Measurements from ENCODE around the gene POLR2B.
A peak's percentile ranks its signal among the peaks of the same experiment; 100 is the strongest.

The POLR2B gene

GRCh38 chr4:56981795-56982201 lies 3.1 kb downstream of the POLR2B start:
- Histone ChIP-seq H3K4me3 (peak overlapping the region; percentile 31), H3K27ac (no peak overlapping the region)
- no peak for TF ChIP-seq CTCF (IDR thresholded peaks at IDR 0.05)
- DNase-seq (ENCODE audit: low spot score), result no peak

GRCh38 chr4:56986192-56986591 lies 7.5 kb downstream of the POLR2B start:
- Histone ChIP-seq H3K4me3 (no peak overlapping the region), H3K27ac (no peak overlapping the region)
- TF ChIP-seq CTCF (IDR thresholded peaks at IDR 0.05), result no peak
- DNase-seq (ENCODE audit: low spot score), result no peak

GRCh38 chr4:56986952-56987351 lies 8.3 kb downstream of the POLR2B start:
- Histone ChIP-seq H3K4me3 (no peak overlapping the region), H3K27ac (no peak overlapping the region)
- no peak for DNase-seq (ENCODE audit: low spot score)
- TF ChIP-seq CTCF (IDR thresholded peaks at IDR 0.05), result no peak

GRCh38 chr4:56990109-56990905 lies 11.6 kb downstream of the POLR2B start:
- DNase-seq (ENCODE audit: low spot score), result no peak
- no peak for TF ChIP-seq CTCF (IDR thresholded peaks at IDR 0.05)
- Histone ChIP-seq H3K27ac (no peak overlapping the region), H3K4me3 (no peak overlapping the region)

- no peak for TF ChIP-seq CTCF (IDR thresholded peaks at IDR 0.05)
- no peak for DNase-seq (ENCODE audit: low spot score)
- H3K27ac ChIP-seq, result peak overlapping the region; percentile 37 to 46
- H3K4me3 ChIP-seq, result no peak overlapping the region
Observed at GRCh38 chr4:56995525-56995924, 16.8 kb downstream of the POLR2B start.

- Histone ChIP-seq H3K4me3 (no peak overlapping the region), H3K27ac (no peak overlapping the region)
- no peak for DNase-seq (ENCODE audit: low spot score)
- no peak for TF ChIP-seq CTCF (IDR thresholded peaks at IDR 0.05)
Observed at GRCh38 chr4:56999751-57000150, 21.1 kb downstream of the POLR2B start.

GRCh38 chr4:57013543-57014120 lies 34.9 kb downstream of the POLR2B start:
- Histone ChIP-seq H3K27ac (no peak overlapping the region), H3K4me3 (no peak overlapping the region)
- DNase-seq (ENCODE audit: low spot score), result no peak
- no peak for TF ChIP-seq CTCF (IDR thresholded peaks at IDR 0.05)

All from coronary artery (tissue), 2 donors.